ENCODE results near the gene GCK. TPM values are rescaled to one million over a fixed set of nuclear protein-coding genes. Genes with fewer than 3 reads are reported as not detected.
A peak's percentile ranks its signal among the peaks of the same experiment; 100 is the strongest.

The GCK gene
- total RNA-seq, 3 donors from 2014 or later, result 0.48 to 1.6 TPM; not detected in 1

DNA sequence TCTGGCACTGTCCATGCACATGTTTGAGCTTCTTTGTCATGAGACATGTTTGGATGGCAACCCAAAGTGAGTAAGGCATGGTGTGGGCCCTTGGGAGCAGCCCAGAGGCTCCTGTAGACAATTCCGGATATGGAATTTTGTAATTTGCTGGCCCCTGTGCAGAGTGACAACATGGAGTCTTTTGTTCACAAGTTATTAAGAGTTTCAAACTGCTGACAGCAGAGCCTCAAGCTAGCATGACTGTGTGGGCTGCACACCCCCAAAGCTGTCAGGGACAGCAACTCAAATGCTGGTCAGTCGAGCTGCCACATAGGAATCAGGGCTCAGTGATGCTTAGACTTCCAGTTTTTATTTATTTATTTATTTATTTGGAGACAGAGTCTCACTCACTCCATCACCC is 41.1 kb downstream of the GCK start:
- intact Hi-C loops (cut with DNase I; ENCODE audit: low total_unique reads), result no loop called here

DNA sequence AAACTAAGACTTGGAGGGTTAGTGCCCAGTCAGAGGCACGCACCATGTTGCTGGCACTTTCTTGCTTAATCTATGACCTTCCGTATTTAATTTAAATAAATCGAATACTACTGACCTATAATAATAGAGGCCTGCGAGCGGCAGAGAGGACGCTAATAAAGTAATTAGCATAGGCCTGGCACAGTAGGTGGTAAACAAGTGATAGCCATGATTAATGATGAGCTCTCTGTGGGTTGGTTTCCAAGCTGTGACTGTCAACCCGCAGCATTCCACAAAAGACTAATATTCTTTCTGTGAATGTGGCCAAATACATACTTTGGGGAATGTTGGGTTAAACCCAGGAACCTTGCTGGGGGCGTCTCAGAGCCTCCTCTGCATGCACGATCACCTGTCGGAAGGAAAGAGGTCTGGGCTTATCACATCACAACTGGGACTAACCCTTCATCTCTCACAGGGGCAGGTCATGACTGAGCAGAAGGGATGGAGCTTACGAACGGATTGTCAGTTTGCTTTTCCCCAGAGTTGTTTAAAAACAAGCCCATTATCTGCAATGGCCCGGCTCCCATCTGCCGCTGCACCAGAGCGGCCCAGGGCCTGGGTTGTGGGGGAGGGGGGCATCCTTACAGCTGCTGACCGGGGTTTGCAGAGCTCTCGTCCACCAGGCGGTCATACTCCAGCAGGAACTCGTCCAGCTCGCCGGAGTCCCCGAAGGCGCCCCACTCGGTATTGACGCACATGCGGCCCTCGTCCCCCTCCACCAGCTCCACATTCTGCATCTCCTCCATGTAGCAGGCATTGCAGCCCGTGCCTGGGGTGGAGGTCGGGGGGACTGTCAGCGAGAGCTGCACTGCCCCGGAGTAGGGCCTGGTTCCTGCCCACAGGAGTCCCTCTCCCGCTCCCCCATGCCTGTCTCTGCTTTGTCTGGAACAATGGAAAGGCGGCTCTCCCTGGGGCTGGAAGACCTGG is 41.9 kb downstream of the GCK start:
- no peaks in the 10 kb centered on the region for H3K9me3 ChIP-seq
- H3K27me3 ChIP-seq, result peaks cover 0 to 11% of the 10 kb centered on the region in 2 donors
- no peak overlapping the region for H3K27ac ChIP-seq
- peak in 1 of 2 donors; percentile 53 for DNase-seq (ENCODE audit: low spot score in 2 of 2)
- intact Hi-C loops (cut with DNase I; ENCODE audit: low total_unique reads), result no loop called here
- H3K36me3 ChIP-seq, result no peaks in the 10 kb centered on the region
- H3K4me3 ChIP-seq, result no peak overlapping the region
- TF ChIP-seq POLR2AphosphoS5 (IDR thresholded peaks at IDR 0.05) (no peak), POLR2A (IDR thresholded peaks at IDR 0.05) (no peak)
- TF ChIP-seq, protein P1, sequence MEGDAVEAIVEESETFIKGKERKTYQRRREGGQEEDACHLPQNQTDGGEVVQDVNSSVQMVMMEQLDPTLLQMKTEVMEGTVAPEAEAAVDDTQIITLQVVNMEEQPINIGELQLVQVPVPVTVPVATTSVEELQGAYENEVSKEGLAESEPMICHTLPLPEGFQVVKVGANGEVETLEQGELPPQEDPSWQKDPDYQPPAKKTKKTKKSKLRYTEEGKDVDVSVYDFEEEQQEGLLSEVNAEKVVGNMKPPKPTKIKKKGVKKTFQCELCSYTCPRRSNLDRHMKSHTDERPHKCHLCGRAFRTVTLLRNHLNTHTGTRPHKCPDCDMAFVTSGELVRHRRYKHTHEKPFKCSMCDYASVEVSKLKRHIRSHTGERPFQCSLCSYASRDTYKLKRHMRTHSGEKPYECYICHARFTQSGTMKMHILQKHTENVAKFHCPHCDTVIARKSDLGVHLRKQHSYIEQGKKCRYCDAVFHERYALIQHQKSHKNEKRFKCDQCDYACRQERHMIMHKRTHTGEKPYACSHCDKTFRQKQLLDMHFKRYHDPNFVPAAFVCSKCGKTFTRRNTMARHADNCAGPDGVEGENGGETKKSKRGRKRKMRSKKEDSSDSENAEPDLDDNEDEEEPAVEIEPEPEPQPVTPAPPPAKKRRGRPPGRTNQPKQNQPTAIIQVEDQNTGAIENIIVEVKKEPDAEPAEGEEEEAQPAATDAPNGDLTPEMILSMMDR (IDR thresholded peaks at IDR 0.05), result no peak
- H3K4me1 ChIP-seq, result peaks cover 0 to 5% of the 10 kb centered on the region in 2 donors

More for the DNA sequence above, 41.1 kb downstream of the GCK start:
- Histone ChIP-seq H3K4me3 (no peak overlapping the region), H3K36me3 (no peaks in the 10 kb centered on the region), H3K27ac (no peak overlapping the region), H3K9me3 (no peaks in the 10 kb centered on the region), H3K27me3 (peaks cover 0 to 11% of the 10 kb centered on the region in 2 donors), H3K4me1 (peaks cover 0 to 5% of the 10 kb centered on the region in 2 donors)
- TF ChIP-seq POLR2A (IDR thresholded peaks at IDR 0.05) (no peak), POLR2AphosphoS5 (IDR thresholded peaks at IDR 0.05) (no peak)
- TF ChIP-seq, protein P1 (IDR thresholded peaks at IDR 0.05), result no peak
- DNase-seq (ENCODE audit: low spot score in 2 of 2), result peak in 1 of 2 donors; percentile 9

DNA sequence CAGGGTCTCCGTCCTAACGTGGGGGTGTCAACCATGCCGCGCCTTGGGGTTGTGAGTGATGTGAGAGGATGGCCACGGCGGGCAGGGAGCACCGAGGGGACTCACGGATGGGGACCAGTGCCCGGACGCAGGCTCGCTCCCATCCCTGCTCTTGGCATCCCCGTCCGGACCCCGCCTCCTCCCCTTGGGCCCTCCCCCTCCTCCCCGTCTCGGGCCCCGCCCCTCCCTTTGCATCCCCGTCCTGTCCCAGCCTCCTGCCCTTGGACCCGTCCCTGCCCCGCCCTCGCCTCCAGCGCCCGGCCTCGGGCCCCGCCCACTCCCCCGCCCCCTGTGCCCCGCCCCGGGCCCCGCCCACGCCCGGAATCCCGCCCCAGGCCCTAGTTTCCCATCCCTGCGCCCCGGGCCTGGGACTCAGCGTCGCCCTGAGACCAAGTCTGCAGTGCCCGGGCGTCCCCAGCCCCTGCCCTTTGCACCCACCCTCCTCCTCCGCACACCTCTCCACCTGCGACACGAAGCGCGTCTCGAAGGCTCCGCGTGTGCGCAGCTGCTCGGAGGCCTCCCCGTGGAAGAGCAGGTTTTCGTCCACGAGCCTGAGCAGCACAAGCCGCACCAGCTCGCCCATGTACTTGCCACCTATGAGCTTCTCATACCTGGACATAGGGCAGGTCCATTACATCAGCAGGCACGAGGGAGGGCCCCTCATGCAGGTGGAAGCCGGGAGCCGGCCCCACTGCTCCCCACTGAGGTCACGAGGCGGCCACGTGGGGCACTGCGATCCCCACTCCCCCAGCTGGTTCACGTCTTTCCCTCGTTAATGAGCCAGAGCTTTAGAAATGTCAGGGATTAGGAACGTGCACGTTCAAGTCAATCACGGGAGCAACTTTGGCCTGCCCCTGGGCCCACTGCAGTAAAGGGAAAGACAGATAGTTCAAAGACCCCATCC is 43.0 kb downstream of the GCK start:
- Histone ChIP-seq H3K27me3 (peaks cover 0 to 11% of the 10 kb centered on the region in 2 donors), H3K9me3 (no peaks in the 10 kb centered on the region), H3K36me3 (no peaks in the 10 kb centered on the region), H3K27ac (no peak overlapping the region), H3K4me1 (peaks cover 0 to 5% of the 10 kb centered on the region in 2 donors), H3K4me3 (peak overlapping the region; percentile 41 to 68 (median 45))
- intact Hi-C loops (cut with DNase I; ENCODE audit: low total_unique reads), result no loop called here
- DNase-seq (ENCODE audit: low spot score in 2 of 2), result peak in 1 of 2 donors; percentile 59
- no peak for TF ChIP-seq POLR2A (IDR thresholded peaks at IDR 0.05)

DNA sequence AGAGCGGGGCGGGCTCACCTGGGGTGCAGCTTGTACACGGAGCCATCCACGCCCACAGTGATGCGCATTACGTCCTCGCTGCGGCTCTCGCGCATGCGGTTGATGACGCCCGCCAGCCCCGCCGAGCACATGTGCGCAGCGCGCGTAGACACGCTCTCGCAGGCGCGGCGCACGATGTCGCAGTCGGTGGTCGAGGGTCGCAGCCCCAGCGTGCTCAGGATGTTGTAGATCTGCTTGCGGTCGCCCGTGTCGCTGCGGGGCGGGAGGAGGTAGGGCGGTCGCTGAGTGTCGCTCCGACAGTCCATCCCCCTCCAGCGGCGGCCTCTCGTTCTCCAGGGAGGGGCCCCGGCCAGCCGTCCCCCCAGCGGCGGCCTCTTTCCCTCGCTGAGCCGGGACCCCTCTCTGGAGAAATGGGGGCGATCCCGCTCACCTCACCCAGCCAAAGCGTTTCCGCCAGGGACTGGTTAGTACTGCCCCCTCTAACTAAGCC is 43.7 kb downstream of the GCK start:
- H3K9me3 ChIP-seq, result no peaks in the 10 kb centered on the region
- peaks cover 0 to 11% of the 10 kb centered on the region in 2 donors for H3K27me3 ChIP-seq
- H3K27ac ChIP-seq, result no peak overlapping the region
- H3K4me3 ChIP-seq, result peak overlapping the region; percentile 41 to 68 (median 45)
- peaks cover 0 to 5% of the 10 kb centered on the region in 2 donors for H3K4me1 ChIP-seq
- DNase-seq (ENCODE audit: low spot score in 2 of 2), result peak in 1 of 2 donors; percentile 46
- intact Hi-C loops (cut with DNase I; ENCODE audit: low total_unique reads), result no loop called here
- H3K36me3 ChIP-seq, result no peaks in the 10 kb centered on the region
- no peak for TF ChIP-seq POLR2A (IDR thresholded peaks at IDR 0.05)
- TF ChIP-seq POLR2AphosphoS5 (IDR thresholded peaks at IDR 0.05), result peak in 1 of 3 donors; percentile 11

DNA sequence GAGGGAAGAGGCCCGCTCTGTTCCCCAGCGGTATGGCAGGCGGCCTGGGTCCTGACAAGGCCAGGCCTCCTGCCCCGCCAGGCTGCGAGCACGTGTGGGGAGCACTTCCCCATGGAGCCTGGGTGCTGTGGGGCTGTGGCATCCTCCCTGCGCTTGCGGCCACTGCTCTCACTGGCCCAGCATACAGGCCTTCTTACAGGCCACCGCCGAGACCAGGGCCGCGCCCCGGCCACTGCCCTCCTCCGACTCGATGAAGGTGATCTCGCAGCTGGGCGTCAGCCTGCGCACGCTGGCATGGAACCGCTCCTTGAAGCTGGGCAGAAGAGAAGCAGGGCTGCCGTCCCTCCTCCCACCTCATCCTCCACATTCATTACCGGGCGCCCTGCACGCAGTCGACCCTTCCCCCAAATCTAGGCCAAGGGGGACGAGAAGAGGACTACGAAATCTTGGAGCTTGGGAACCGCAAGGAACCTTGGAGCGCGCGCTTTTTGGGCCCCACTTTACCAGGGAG is 44.2 kb downstream of the GCK start:
- peak overlapping the region in 2 of 3 donors; percentile 45 to 68 for H3K4me3 ChIP-seq
- peaks cover 0 to 11% of the 10 kb centered on the region in 2 donors for H3K27me3 ChIP-seq
- no peaks in the 10 kb centered on the region for H3K36me3 ChIP-seq
- peak in 1 of 2 donors; percentile 41 for DNase-seq (ENCODE audit: low spot score in 2 of 2)
- no peak overlapping the region for H3K27ac ChIP-seq
- H3K9me3 ChIP-seq, result no peaks in the 10 kb centered on the region
- H3K4me1 ChIP-seq, result peaks cover 0 to 5% of the 10 kb centered on the region in 2 donors
- intact Hi-C loops (cut with DNase I; ENCODE audit: low total_unique reads), result no loop called here
- TF ChIP-seq, protein P1 (IDR thresholded peaks at IDR 0.05), result no peak
- TF ChIP-seq POLR2AphosphoS5 (IDR thresholded peaks at IDR 0.05), result no peak
- no peak for TF ChIP-seq POLR2A (IDR thresholded peaks at IDR 0.05)

Measured in breast epithelium (tissue), 4 donors.